GM12864 (cell line): Measurements from ENCODE around the gene C10orf90.

Experiments
- DNase-seq: peaks from one replicate; pipeline ENCODE4 v3.0.0-alpha.2; 2011; ENCODE audit warnings: low read depth
- H3K4me3 ChIP-seq: 2 replicates; pipeline ENCODE4 v1.5.1; 2011; ENCODE audit warnings: mild to moderate bottlenecking, low read depth, low read length, control low read depth
- TF ChIP-seq, protein P1 (sequence below): IDR thresholded peaks from 2 replicates; pipeline ENCODE4 v1.5.1; 2011; ENCODE audit warnings: low read depth, mild to moderate bottlenecking, moderate library complexity, low read length, control low read depth, inconsistent platforms; ENCODE audit errors: missing control alignments

C10orf90 gene

DNA sequence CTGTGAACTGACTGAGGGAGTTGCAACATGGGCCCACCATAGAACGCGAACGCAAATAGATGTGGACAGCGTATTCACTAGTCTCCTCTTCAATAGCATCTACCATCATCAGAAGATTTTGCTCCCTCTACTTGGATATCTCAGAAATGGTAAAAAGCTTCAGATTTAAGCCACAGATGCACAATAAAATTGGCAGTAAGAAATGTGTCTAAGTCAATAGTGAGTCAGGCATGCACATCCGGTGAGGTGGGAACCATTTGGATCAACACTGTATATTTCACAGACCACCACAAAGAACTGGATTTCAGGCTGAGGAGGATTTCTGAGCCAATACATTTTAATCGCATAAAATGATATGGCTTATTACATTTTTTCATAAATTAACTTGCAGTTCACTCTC, 170.7 kb downstream of the C10orf90 start:
- H3K4me3 ChIP-seq, result no peak overlapping the region
- TF ChIP-seq, protein P1, sequence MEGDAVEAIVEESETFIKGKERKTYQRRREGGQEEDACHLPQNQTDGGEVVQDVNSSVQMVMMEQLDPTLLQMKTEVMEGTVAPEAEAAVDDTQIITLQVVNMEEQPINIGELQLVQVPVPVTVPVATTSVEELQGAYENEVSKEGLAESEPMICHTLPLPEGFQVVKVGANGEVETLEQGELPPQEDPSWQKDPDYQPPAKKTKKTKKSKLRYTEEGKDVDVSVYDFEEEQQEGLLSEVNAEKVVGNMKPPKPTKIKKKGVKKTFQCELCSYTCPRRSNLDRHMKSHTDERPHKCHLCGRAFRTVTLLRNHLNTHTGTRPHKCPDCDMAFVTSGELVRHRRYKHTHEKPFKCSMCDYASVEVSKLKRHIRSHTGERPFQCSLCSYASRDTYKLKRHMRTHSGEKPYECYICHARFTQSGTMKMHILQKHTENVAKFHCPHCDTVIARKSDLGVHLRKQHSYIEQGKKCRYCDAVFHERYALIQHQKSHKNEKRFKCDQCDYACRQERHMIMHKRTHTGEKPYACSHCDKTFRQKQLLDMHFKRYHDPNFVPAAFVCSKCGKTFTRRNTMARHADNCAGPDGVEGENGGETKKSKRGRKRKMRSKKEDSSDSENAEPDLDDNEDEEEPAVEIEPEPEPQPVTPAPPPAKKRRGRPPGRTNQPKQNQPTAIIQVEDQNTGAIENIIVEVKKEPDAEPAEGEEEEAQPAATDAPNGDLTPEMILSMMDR, result no peak
- DNase-seq, result no peak

DNA sequence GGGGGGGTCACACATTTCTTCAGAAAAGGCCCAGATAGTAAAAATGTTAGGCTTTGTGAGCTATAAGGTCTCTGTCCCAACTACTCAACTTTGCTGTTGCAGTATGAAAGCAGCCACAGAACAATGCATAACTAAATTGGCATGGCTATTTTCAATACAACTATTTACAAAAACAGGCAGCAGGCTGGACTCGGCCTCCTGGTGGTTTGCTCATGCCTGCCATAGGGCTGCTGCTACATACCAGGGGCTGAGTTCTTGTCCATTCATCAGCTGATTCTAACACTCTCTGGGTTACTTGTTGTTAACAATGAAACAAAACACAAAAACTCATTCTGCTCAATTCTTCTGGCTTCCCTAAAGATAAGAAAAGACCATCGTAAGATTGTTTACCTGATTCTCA, 172.8 kb downstream of the C10orf90 start:
- TF ChIP-seq, protein P1, result no peak
- no peak overlapping the region for H3K4me3 ChIP-seq

DNA sequence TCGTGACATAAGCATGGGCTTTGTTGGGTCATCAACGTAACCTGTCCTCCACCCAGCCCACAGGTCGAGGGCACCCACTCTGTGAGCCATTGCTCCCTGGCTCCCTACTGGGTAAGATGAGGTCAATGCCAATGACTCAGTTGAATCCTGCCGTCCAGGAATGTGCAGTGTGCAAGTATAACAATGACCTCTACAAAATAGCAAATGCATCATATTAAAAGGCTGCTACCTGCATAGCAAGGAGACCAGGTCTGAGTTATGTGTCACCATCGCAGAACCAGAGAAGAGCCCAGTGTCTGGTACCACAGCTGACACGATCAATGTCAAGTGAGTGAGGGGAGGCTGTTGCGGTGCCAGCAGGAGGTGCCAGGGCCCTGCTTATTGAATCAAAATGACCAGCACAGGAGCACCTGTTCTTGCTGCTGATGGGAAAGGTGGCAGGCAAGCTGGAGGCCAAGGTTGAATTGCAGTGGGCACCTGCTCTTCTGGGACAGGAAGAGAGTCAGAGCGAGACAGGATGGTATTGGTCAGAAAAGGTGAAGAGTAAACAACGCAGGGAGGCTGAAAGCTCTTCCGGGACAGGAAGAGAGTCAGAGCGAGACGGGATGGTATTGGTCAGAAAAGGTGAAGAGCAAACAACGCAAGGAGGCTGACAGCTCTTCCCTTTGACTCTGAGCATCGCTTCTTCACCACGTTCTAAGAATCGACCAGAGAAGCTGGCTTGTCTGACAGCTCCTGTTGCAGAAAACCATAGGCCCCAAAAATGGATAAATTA, 173.5 kb downstream of the C10orf90 start:
- no peak for DNase-seq
- TF ChIP-seq, protein P1, result no peak
- no peak overlapping the region for H3K4me3 ChIP-seq

More for the DNA sequence above, 172.8 kb downstream of the C10orf90 start:
- no peak for DNase-seq

DNA sequence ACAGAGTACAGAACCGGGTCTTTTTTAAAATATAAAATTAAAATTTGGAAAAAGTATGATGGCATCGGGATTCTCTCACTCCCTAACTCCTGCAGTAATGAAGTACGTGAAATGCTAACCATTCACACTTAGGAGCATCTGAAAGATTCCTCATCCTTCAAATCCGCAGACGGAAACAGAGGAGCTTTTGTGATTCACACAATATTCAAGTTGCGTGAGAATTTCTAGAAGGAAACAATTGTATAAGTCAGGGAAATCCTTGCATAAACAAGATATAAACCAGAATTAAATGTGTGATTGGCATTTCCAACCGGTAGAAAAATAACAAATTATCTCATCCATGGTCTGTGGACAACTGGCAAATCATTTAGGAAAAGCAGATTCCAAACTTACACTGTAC, 179.0 kb downstream of the C10orf90 start:
- H3K4me3 ChIP-seq, result no peak overlapping the region
- no peak for DNase-seq
- TF ChIP-seq, protein P1, result no peak

DNA sequence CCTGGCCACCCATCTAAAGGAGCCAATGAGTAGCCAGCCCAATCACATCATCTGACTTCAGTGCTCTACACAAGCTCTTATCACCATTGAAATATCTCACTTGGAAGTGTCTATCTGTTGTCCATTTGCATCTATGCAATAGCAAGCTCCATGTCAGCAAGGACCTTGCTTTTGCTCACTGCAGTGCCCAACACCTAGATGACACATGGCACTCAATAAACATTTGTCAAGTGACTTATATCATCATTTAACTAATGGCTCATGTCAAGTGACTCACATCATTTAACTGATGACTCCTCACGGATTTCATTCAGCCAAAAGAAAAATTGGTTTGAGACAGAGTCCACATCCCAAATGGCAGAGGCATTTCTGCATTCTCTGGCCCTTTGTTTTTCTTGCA, 189.3 kb downstream of the C10orf90 start:
- TF ChIP-seq, protein P1, result no peak
- no peak for DNase-seq
- no peak overlapping the region for H3K4me3 ChIP-seq

DNA sequence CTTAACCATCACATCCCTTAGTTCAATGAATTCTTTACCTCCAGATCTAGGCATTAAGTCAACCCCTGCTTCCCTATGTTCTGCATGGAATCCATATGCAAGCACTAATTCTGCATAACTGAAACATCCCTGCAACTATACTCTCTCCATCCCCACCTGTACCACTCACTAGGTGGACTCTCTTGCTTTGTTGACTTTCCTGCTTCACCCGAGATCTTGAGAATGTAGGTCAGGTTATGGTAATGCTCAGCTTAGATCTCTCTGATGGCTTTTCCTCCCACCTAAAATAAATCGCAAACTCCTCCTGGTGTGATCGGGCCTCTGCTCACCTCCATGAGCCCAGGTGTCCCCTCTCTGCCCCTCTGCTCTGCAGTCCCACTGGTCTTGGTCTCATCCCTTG, 189.8 kb downstream of the C10orf90 start:
- TF ChIP-seq, protein P1, result no peak
- H3K4me3 ChIP-seq, result no peak overlapping the region
- DNase-seq, result no peak
